CD14-positive monocyte (primary cell): Measurements from ENCODE around the gene PTEN. TPM values are rescaled to one million over a fixed set of nuclear protein-coding genes. Genes with fewer than 3 reads are reported as not detected.

Experiments
- DNase-seq, 3 donors: peaks; one replicate each; pipeline ENCODE4 v3.0.0-alpha.2; 2011 to 2022
- H2AFZ ChIP-seq: 2 replicates; pipeline ENCODE4 v1.6.0; 2012; ENCODE audit warnings: mild to moderate bottlenecking, low read depth, low read length, inconsistent platforms; ENCODE audit not compliant: insufficient read depth, poor library complexity, severe bottlenecking
- H3K27ac ChIP-seq, 2 donors: 1 replicate in 1 of 2; 2 replicates in 1 of 2; pipeline ENCODE4 v1.5.1; 2012 to 2013; ENCODE audit warnings: low read length in 2 of 2, control low read depth in 1 of 2, inconsistent platforms in 1 of 2, low read depth in 1 of 2, mild to moderate bottlenecking in 1 of 2
- H3K27me3 ChIP-seq, 2 donors: one replicate each; pipeline versions ENCODE4 v1.6.0 to v1.6.1; 2011 to 2013; ENCODE audit warnings: low read length in 2 of 2; ENCODE audit not compliant: control insufficient read depth in 2 of 2, insufficient read depth in 2 of 2
- H3K36me3 ChIP-seq, 2 donors: replicated peaks in 1 of 2; 1 replicate in 1 of 2; 2 replicates in 1 of 2; pipeline versions ENCODE4 v1.5.1 to v1.6.1; 2012 to 2013; ENCODE audit warnings: low read length in 2 of 2, control low read depth in 1 of 2, inconsistent platforms in 1 of 2, mild to moderate bottlenecking in 1 of 2; ENCODE audit not compliant: insufficient read depth in 2 of 2, control insufficient read depth in 1 of 2
- H3K4me1 ChIP-seq, 2 donors: 1 replicate in 1 of 2; 2 replicates in 1 of 2; pipeline versions ENCODE4 v1.5.1 to v1.6.1; 2012 to 2013; ENCODE audit warnings: low read length in 2 of 2, control low read depth in 1 of 2, inconsistent platforms in 1 of 2, mild to moderate bottlenecking in 1 of 2, moderate library complexity in 1 of 2; ENCODE audit not compliant: insufficient read depth in 2 of 2, control insufficient read depth in 1 of 2
- H3K4me2 ChIP-seq: replicated peaks from 2 replicates; pipeline ENCODE3; 2012; ENCODE audit warnings: low read length, moderate library complexity, mild to moderate bottlenecking; ENCODE audit not compliant: poor library complexity, severe bottlenecking; ENCODE audit errors: extremely low read depth
- H3K4me3 ChIP-seq, 3 experiments: fragments of 200-600 bp in 1 of 3; sonication (generic) in 1 of 3; replicated peaks in 1 of 3; 1 replicate in 2 of 3; 2 replicates in 1 of 3; pipeline ENCODE4 v1.5.1; 2011 to 2013; ENCODE audit warnings: low read length in 3 of 3, mild to moderate bottlenecking in 3 of 3, control low read depth in 2 of 3, low read depth in 2 of 3, inconsistent platforms in 1 of 3, moderate library complexity in 1 of 3
- H3K79me2 ChIP-seq: 2 replicates; pipeline ENCODE4 v1.6.0; 2012; ENCODE audit warnings: mild to moderate bottlenecking, control low read depth, inconsistent platforms, low read length, moderate library complexity; ENCODE audit not compliant: insufficient read depth
- H3K9ac ChIP-seq: 2 replicates; pipeline ENCODE4 v1.6.0; 2017; ENCODE audit warnings: low read length, mild to moderate bottlenecking; ENCODE audit not compliant: insufficient read depth, poor library complexity, severe bottlenecking
- H3K9me3 ChIP-seq, 2 donors: replicated peaks in 1 of 2; 1 replicate in 1 of 2; 2 replicates in 1 of 2; pipeline versions ENCODE4 v1.5.1 to v1.6.1; 2012 to 2013; ENCODE audit warnings: low read length in 2 of 2, control low read depth in 1 of 2; ENCODE audit not compliant: control insufficient read depth in 1 of 2, insufficient read depth in 1 of 2
- H4K20me1 ChIP-seq: 2 replicates; pipeline ENCODE4 v1.6.0; 2012; ENCODE audit warnings: mild to moderate bottlenecking, low read length, control low read depth, moderate library complexity; ENCODE audit not compliant: insufficient read depth
- H3K27ac Mint-ChIP-seq, 7 donors: one replicate each; pipeline ENCODE4 v1.8.0; 2020; ENCODE audit warnings: mild to moderate bottlenecking in 7 of 7, mixed read lengths in 7 of 7, moderate library complexity in 6 of 7, inconsistent platforms in 2 of 7
- H3K27me3 Mint-ChIP-seq, 3 donors: one replicate each; pipeline ENCODE4 v1.8.0; 2021 to 2022; ENCODE audit warnings: low read depth in 3 of 3, mild to moderate bottlenecking in 3 of 3, mixed read lengths in 3 of 3, moderate library complexity in 3 of 3, inconsistent platforms in 1 of 3
- H3K36me3 Mint-ChIP-seq, 2 donors: one replicate each; pipeline ENCODE4 v1.8.0; 2020; ENCODE audit warnings: mixed read lengths in 2 of 2, inconsistent platforms in 1 of 2, mild to moderate bottlenecking in 1 of 2
- H3K4me1 Mint-ChIP-seq: one replicate; pipeline ENCODE4 v1.8.0; 2020; ENCODE audit warnings: mild to moderate bottlenecking, mixed read lengths
- H3K4me3 Mint-ChIP-seq, 2 donors: one replicate each; pipeline ENCODE4 v1.8.0; 2020; ENCODE audit warnings: mild to moderate bottlenecking in 2 of 2, mixed read lengths in 2 of 2, moderate library complexity in 1 of 2
- H3K9me3 Mint-ChIP-seq, 7 donors: one replicate each; pipeline ENCODE4 v1.8.0; 2020 to 2022; ENCODE audit warnings: mixed read lengths in 7 of 7, mild to moderate bottlenecking in 6 of 7, moderate library complexity in 6 of 7, inconsistent platforms in 2 of 7
- WGBS: methylation state at CpG from one replicate; pipeline ENCODE4 v1.1.5; 2013; ENCODE audit warnings: missing lambda C conversion rate; ENCODE audit not compliant: insufficient coverage; 5-methylcytosine and 5-hydroxymethylcytosine counted together
- intact Hi-C, 2 donors: fragments of 100-400 bp; cut with micrococcal nuclease; formaldehyde crosslinking; loops; one replicate each; pipeline versions ENCODE4 v1.15.0 to v1.15.1; 2023
- polyA plus RNA-seq, 3 donors: library from polyadenylated mRNA; depleted of rRNA in 1 of 3; unstranded in 2 of 3; stranded (reverse) in 1 of 3; fragments of 300-500 nt in 2 of 3; fragments of >200 nt in 1 of 3; fragmentation: Illumina TruSeq in 2 of 3; gene quantifications; 1 replicate in 2 of 3; 2 replicates in 1 of 3; pipeline ENCODE4 v1.2.3, GENCODE V29; 2012 to 2021
- small RNA-seq: library from RNA; depleted of rRNA; stranded (forward); fragments of <200 nt; gene quantifications from one replicate; pipeline ENCODE3, GENCODE V24; 2012; ENCODE audit warnings: low read depth; ENCODE audit not compliant: insufficient read length
- TF ChIP-seq, protein P1 (sequence below): fragments of 200-600 bp; IDR thresholded peaks from one replicate; pipeline ENCODE4 v1.8.0; 2022; ENCODE audit warnings: antibody characterized with exemption, mild to moderate bottlenecking

PTEN gene
- polyA plus RNA-seq, 3 donors: 30.5 to 57.6 (median 37.7) TPM

- whole genome bisulfite sequencing: no CpG with 5 or more reads among the region's 1 CpG
- H3K36me3 Mint-ChIP-seq: no peaks in the 10 kb centered on the region
- Histone ChIP-seq H3K79me2 (no peaks in the 10 kb centered on the region), H3K9me3 (no peaks in the 10 kb centered on the region), H3K9ac (no peak overlapping the region), H3K4me2 (no peak overlapping the region), H3K4me1 (no peaks in the 10 kb centered on the region), H4K20me1 (no peaks in the 10 kb centered on the region), H3K27me3 (no peaks in the 10 kb centered on the region), H3K36me3 (no peaks in the 10 kb centered on the region), H3K4me3 (no peak overlapping the region), H2AFZ (no peak overlapping the region), H3K27ac (no peak overlapping the region)
- H3K4me1 Mint-ChIP-seq: peaks cover 2% of the 10 kb centered on the region
- TF ChIP-seq, protein P1, sequence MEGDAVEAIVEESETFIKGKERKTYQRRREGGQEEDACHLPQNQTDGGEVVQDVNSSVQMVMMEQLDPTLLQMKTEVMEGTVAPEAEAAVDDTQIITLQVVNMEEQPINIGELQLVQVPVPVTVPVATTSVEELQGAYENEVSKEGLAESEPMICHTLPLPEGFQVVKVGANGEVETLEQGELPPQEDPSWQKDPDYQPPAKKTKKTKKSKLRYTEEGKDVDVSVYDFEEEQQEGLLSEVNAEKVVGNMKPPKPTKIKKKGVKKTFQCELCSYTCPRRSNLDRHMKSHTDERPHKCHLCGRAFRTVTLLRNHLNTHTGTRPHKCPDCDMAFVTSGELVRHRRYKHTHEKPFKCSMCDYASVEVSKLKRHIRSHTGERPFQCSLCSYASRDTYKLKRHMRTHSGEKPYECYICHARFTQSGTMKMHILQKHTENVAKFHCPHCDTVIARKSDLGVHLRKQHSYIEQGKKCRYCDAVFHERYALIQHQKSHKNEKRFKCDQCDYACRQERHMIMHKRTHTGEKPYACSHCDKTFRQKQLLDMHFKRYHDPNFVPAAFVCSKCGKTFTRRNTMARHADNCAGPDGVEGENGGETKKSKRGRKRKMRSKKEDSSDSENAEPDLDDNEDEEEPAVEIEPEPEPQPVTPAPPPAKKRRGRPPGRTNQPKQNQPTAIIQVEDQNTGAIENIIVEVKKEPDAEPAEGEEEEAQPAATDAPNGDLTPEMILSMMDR: no peak
- DNase-seq: no peak
- H3K9me3 Mint-ChIP-seq: peaks cover 0 to 4% (median 0%) of the 10 kb centered on the region in 7 donors
- no peak overlapping the region for H3K4me3 Mint-ChIP-seq
- no peaks in the 10 kb centered on the region for H3K27me3 Mint-ChIP-seq
- intact Hi-C loops: no loop called here
- H3K27ac Mint-ChIP-seq: no peak overlapping the region
Measured at GRCh38 chr10:88017781-88018180, 154.4 kb downstream of the PTEN start.

DNA sequence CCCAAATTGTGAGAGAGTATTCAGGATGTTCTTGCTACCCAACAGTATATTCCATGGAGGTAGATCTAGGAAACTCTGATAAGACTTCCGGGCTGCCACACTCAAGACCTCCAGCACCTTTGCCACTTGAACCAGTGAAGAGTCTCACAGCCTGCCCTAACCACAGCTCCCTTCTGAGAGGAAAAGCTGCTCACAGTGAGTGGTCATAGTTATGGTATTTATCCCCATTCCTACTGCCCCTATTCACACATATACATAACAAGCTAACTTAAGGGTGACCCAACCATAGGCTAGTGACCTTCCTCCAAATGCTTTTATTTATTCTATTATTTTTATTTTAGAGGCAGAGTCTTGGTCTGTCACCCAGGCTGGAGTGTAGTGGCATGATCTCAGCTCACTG lies 156.3 kb downstream of the PTEN start:
- Histone ChIP-seq H3K9me3 (no peaks in the 10 kb centered on the region), H3K36me3 (no peaks in the 10 kb centered on the region), H3K79me2 (no peaks in the 10 kb centered on the region), H3K27ac (no peak overlapping the region), H3K4me1 (no peaks in the 10 kb centered on the region), H2AFZ (no peak overlapping the region), H3K9ac (no peak overlapping the region), H3K27me3 (no peaks in the 10 kb centered on the region), H3K4me2 (no peak overlapping the region), H3K4me3 (no peak overlapping the region), H4K20me1 (no peaks in the 10 kb centered on the region)
- H3K27ac Mint-ChIP-seq: no peak overlapping the region
- no CpG with 5 or more reads among the region's 1 CpG for WGBS
- H3K9me3 Mint-ChIP-seq: peaks cover 0 to 4% (median 0%) of the 10 kb centered on the region in 7 donors
- no peak overlapping the region for H3K4me3 Mint-ChIP-seq
- DNase-seq: no peak
- no peaks in the 10 kb centered on the region for H3K27me3 Mint-ChIP-seq
- no peaks in the 10 kb centered on the region for H3K36me3 Mint-ChIP-seq
- intact Hi-C loops: loop anchor here in 1 of 2 donors (10.0 kb wide), 1 partner anchor 95 kb away; no protein-coding TSS in a partner anchor
- H3K4me1 Mint-ChIP-seq: peaks cover 2% of the 10 kb centered on the region
- TF ChIP-seq, protein P1: no peak

Small RNAs within 50 kb of the gene (small RNA-seq; reads per million reads assigned to genes)
- gene RF00284: not detected
- gene RN7SL78P: not detected

Other genes with a start within 250 kb of the PTEN start
- gene PAPSS2, start 203.7 kb upstream of the PTEN start, polyA plus RNA-seq: 1 to 10 TPM; 3.5 to 6.5 (median 6.2) TPM
- gene ATAD1, start 45.4 kb upstream of the PTEN start, polyA plus RNA-seq: 10 to 100 TPM in 2 of 3 donors, 1 to 10 TPM in 1; 6.3 to 13.2 (median 10.2) TPM
- gene KLLN, start 92 bp upstream of the PTEN start, polyA plus RNA-seq: under 1 TPM; 0.11 to 0.23 (median 0.12) TPM